ENCODE data around the gene ARHGEF16.

Gene ARHGEF16

DNA sequence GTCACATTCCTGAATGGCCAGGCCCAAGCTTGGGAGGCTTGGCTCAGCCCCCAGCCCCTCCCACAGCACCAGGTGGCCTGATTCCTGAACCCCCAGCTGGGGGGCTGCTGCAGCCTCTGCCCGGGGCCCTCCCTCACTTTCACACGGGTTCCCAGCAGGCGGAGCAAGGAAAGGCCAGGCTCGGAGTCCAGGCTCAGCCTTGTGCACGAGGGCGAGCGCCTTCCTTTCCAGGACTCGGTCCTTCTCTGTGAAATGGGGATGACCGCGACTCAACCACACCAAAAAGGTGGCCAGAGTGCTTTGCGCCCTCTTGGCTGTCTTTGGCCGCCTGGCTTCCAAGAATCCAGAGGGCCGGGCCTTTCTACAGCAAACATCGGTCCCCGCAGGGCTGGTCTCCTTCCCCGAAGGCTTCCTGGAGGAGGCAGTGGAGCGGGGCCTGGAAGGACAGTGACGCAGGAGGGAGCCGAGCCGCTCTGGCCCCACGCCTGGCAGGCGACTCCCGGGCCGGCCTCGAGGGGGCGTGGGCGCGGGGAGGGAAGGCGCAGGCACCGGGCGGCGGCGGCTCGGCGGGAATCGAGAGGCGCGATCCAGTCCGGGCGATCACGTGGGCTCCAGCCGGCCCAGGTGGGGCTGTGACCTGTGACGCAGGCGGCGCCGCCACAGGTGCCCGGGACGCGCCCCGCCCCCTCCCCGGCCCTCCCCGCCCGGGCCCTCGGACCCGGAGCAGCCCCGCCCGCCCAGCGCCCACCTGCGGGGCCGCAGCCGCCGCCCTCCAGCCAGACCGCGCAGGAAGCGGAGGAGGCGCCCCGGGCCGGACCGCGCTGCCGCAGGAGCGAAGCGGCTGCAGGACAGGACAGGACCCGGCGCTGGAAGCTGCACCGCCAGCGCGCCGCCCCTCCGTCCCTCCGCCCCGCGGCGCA lies at the start of gene ARHGEF16:
TSS of gene ARHGEF16 (plus strand) at position 775 of the 920 bp plus-strand sequence. CDS start 8,420 bp downstream, outside the sequence.
- DNase-seq: peak; percentile 56

DNA sequence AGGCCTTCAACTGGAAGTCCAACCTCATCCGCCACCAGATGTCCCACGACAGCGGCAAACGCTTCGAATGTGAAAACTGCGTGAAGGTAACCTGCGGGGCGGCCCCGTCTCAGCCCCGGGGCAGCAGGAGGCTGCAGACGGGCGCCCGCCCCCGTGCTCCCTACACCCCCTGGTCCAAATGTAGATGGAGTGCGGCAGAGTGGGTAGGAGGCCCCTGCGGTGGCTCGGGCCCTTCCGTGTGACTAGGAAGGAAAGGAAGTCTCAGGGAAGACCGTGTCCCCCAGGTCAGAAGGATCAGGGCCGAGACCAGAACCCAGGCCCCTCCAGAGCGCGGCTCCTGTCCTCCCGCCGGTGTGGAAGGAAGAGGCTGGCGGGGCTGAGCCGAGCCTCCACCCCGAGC lies 49.7 kb upstream of the ARHGEF16 start:
- DNase-seq: no peak

DNA sequence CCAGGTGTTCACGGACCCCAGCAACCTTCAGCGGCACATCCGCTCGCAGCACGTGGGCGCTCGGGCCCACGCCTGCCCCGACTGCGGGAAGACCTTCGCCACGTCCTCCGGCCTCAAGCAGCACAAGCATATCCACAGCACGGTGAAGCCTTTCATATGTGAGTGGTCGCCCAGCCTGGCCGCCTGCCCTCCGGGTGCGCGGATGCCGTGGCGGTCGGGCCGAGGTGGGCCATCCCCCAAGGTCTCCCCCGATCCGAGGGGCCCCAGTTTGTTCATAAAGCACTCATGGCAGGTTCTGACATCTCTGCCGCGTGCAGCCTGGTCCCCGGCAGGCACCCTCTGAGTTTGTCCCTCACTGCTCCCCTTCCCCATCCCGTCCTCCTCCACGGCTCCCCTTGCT lies 49.0 kb upstream of the ARHGEF16 start:
- DNase-seq: no peak

DNA sequence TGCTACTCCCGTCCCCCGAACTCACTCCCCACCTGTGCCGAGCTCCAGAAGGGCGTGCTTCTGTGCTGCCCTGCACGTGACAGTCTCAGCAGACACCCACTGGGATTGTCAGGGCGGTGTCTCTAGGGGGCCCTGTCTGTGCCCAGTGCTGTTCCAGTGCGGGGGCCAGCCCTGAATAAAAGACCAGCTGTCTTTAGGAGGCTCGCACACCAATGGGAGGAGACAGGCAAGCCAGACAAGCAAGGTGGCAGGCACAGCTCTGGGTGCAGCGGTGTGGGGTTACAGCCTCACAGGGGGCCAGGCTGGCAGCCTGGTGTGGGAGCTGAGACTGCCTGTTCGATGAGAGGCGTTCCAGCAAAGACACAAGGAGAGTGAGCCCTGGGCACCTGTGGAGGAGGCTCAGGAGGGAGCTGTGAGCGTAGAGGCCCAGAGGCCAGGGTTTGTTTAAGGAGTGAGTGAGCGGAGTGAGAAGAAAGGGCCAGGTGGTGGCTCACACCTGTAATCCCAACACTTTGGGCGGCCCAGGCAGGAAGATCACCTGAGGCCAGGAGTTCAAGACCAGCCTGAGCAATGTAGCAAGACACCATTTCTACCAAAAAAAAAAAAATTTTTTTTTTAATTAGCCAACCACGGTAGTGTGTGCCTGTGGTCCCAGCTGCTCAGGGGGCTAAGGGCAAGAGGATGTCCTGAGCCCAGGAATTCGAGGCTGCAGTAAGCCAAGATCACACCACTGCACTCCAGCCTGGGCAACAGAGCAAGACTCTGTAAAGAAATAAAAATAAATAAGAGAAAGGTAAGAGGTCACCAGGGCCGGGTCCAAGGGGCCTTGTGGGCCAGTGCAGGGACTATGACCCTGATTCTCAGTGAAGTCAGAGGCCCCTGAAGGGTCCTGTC lies 48.2 kb upstream of the ARHGEF16 start:
- no peak for DNase-seq

DNA sequence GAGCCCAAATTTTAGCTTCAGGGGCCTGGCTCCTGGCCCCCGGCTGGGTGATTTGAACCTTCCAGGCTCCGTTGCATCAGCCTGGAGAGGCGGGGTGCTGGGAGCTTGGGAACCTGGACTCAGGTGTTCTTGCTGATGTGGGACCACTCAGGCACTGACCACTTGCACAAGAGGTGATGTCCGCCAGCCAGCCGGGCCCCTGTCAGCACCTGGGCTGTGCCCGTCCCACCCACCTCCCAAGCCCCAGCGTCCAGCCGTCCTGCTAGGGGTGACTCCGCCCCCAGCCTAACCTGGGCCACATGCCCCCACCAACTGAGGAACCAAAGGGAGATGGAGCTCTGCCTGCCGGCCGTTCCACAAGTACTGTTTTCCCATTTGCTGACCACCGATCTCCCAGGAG lies 47.4 kb upstream of the ARHGEF16 start:
- no peak for DNase-seq

DNA sequence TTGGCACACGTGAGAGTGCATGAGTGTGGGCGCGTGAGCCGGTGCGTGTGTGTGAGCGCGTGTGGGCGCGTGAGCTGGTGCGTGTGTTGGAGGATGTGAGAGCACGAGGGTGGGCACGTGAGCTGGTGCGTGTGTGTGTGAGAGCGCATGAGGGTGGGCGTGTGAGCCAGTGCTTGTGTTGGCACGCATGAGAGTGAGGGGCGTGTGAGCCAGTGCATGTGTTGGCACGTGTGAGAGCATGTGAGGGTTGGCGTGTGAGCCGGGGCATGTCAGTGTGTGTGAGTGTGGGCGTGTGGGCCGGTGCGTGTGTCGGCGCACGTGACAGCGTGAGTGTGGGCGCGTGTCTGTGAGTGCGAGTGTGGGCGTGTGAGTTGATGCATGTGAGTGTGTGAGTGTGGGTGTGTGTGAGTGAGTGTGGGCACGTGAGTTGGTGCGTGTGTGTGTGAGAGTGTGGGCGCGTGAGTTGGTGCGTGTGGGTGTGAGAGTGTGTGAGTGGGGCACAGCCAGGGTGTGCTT lies 45.7 kb upstream of the ARHGEF16 start:
- DNase-seq: no peak

DNA sequence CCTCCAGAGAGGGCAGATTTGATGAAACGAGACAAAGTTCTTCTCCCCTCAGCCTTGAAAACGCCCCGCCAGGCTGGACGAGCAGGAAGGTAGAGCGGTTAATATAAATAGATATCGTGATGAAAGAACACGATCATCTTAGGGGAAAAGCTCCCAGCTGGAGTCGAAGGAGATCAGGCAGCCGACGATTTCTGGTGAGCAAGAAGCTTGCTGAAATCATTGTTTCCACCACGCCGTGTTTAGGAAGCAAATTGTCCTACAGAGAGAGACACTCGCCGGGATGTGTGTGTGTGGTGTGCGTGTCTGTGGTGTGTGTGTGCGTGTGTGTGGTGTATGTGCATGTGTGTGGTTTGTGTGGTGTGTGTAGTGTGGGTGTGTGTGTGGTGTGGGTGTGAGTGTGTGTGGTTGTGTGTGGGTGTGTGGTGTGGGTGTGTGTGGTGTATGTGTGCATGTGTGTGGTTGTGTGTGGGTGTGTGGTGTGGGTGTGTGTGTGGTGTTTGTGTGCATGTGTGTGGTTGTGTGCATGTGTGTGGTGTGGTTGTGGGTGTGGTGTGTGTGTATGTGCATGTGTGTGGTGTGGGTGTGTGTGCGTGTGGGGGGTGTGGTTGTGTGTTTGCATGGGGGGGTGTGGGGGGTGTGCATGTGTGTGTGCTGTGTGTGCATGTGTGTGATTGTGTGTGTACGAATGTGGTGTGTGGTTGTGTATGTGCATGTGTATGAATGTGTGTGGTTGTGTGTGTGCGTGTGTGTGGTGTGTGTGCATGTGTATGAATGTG lies 44.9 kb upstream of the ARHGEF16 start:
- DNase-seq: no peak

DNA sequence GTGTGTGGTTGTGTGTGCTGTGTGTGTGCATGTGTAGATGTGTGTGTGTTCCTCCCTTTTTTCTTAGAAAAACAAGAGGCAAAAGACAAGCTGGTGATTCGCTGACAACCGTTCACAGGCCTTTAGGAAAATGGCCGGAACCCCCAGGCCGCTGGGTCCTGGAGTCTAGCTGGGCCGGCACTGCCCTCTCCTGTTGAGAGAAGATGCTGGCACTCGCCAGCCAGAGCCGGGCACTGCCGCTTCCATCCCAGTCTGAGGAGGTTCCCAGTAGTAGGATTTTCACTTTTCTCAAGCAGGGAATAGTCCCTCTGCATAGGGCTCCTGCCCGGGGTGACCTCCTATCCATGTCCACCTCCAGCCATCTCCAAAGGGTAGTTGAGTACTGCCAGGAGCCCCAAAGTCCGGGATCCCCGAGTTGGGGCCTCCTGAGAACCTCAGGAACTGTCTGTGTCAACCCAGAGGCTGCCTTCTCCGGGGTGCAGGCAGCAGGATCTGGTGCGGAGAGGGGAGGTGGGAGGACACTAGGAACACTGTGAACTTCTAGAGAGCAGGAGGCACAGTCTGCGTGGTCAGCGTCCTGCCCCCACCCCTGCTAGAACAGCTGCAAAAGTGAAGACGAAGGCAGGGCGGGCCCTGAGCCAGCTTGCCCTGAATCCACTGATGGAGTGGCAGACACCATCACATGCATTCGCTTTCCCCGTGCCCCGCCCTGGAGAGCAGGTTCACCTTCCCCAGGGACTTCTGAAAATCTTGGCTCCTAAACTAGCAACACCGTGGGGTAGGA lies 44.1 kb upstream of the ARHGEF16 start:
- no peak for DNase-seq

DNA sequence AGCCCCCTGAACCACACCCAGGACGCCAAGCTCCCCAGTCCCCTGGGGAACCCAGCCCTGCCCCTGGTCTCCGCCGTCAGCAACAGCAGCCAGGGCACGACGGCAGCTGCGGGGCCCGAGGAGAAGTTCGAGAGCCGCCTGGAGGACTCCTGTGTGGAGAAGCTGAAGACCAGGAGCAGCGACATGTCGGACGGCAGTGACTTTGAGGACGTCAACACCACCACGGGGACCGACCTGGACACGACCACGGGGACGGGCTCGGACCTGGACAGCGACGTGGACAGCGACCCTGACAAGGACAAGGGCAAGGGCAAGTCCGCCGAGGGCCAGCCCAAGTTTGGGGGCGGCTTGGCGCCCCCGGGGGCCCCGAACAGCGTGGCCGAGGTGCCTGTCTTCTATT lies 42.7 kb upstream of the ARHGEF16 start:
- no peak for DNase-seq

DNA sequence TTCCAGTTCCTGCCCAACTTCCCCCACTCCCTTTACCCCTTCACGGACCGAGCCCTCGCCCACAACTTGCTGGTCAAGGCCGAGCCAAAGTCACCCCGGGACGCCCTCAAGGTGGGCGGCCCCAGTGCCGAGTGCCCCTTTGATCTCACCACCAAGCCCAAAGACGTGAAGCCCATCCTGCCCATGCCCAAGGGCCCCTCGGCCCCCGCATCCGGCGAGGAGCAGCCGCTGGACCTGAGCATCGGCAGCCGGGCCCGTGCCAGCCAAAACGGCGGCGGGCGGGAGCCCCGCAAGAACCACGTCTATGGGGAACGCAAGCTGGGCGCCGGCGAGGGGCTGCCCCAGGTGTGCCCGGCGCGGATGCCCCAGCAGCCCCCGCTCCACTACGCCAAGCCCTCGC lies 42.1 kb upstream of the ARHGEF16 start:
- DNase-seq: no peak

DNA sequence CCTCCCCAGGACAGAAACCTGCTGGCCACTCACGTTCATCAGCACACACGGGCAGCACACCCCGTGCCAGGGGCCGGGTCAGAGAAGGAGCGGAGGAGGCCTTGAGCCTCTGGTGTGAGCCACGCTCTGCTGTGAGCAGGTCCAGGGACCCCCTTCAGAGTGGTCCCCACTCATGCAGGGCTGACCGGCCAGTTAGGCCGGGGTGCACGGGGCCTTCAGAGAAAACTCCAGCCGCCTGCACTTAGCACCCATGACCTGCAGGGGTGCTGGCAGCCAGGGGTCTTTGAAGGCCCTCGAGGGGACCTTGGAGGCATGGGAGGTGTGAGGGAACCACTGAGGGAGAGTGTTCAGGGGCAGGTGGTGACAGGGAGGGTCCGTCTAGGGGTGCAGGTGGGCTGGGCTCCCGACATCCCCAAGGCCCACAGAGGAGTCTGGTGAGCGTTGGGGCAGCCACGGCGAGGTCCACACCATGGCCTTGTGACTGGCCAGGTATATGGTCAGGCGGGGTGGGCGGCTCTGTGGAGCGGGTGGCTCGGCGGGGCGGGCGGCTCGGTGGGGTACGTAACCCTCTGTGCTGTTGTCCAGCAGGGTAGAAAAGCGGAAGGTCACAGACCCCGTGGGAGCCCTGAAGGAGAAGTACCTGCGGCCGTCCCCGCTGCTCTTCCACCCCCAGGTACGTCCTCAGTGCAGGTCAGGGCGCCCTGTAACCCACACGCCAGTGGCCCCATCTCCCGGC lies 40.3 kb upstream of the ARHGEF16 start:
- no peak for DNase-seq

DNA sequence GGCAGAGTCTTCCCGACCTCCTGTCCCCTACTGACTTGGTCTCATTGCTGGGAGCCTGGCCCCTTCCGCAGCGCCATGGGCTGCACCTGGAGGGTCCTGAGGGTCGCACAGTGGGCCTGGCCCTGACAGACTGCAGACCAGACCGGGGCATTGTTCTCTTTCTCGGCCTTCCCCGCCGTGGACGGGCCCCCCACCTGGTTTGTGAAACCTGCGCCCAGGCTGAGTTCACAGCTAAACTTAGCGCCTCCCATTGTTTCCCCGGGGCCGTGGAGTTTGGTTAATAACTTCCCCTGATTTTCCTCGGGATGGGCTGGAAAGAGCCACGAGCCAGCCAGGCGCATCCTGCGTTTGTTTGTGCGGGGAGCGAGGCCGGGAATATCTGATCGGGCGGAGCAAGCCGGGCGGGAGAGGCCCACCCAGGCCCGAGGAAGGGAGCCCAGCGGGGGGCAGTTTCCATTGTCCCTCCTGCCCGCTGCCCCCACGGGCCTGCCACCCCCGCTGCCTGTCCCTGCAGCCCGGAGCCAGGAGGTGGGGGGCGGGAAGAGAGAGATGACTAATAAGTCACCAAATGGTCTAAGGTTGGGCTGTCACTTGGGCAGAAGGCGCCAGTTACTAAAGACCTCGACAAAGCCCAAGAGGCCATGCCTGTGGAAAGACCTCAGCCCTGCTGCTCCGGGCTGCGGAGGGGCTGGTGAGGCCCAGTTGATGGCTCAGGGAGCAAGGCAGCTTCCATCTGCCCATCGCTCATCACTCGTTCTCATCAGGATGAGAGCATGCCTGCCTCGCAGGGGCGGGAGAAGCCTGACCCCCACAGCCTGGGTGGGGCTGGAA lies 39.0 kb upstream of the ARHGEF16 start:
- DNase-seq: no peak

DNA sequence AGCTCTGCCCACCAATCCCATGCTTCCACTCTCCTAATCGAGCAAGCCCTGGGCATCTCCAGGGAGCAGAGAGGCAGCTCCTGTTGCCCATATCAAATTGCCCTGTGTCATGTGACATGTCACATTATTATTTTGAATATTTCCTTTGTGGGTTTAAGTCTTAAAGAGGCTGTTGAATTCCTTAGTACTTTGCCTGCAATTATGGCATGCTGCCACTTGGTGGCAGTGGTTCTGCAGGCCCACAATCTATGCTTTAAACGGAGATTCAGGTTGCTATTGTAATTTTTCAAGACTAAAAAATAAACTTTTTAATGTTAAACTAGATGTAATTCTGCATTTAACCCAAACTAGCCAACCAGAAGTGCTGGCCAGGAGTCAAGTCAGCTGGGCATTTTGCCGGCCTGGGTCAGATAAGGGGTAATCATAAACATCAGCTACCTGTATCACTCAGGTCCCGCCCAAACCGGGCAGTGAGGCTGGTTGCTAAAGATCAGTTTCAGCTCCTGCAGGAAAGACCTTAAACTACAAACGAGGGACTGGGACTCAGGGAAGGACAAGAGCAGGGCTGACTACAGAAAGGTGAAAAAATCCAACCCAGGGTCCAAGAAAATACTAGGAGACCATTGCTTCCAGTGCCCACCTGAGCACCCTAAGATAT lies 37.3 kb upstream of the ARHGEF16 start:
- DNase-seq: peak; percentile 6

DNA sequence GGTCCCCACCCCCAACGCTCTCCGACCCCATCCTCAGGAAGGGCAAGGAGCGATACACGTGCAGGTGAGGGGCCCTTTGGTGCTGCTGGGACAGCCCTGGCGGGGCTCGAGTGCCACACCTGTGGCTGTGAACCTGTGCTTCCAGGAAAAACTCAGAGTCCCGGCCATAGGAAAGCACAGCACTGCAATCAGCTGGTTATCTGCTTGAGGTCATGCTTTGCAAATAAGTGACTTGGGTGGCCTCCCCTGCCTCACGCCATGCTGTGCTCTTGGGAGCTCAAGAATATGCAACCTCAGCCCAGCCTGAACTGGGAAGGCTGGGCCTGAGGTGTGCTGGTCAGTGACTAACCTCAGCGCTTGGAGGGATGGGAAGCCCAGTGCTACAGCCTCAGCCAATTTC lies 36.5 kb upstream of the ARHGEF16 start:
- no peak for DNase-seq

DNA sequence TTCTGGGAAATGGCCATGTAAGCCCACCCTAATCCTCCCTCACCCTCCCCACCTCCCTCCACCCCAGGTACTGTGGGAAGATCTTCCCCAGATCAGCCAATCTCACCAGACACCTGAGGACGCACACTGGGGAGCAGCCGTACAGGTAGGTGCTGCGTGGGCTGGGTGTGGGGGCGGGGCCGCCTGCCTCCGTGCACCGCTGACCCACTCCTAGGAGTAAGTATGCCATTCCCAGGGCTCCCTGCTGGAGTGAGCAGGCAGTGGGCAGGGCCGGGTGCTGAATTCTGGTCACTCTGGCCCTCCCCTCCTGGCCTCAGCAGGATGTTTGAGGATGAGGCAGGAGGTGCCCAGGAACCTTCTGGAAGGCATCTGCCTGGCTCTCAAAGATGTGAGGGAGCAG lies 35.9 kb upstream of the ARHGEF16 start:
- no peak for DNase-seq

DNA sequence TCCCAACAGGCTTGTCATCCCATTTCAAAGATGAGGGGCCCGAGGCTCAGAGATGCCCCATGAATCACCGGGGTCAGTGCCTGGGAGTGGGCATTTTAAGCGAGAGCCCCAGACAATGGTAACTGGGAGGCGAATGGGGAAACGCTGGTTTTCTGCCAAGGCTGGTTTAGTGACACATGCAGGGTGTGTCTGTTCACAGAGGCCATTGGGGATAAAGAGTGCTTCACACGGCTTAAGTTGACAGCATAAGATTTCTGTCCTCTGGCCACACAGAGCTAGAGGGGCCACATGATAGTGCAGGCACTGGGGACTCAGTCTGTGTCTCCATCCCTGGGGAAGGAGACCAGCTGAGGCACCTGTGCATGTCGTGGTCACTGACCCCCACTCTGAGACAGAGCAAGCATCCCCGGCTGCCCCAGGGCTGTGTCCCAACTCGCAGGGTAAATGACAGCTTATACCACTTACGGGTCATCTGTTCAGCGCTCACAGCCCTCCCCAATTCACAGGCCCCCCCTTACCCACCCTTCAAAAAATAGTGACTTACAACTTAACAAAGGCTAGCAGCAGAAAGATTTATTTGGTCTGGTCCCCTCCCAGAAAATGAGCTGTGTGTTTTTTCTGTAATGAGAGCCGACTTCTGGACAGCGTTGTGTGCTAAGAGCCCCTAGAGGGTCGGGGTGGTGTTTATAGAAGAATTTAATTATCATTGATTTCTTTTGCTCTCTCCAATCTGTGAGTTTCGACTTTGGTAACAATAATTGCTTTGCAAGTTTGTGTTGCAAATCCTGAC lies 34.9 kb upstream of the ARHGEF16 start:
- no peak for DNase-seq

DNA sequence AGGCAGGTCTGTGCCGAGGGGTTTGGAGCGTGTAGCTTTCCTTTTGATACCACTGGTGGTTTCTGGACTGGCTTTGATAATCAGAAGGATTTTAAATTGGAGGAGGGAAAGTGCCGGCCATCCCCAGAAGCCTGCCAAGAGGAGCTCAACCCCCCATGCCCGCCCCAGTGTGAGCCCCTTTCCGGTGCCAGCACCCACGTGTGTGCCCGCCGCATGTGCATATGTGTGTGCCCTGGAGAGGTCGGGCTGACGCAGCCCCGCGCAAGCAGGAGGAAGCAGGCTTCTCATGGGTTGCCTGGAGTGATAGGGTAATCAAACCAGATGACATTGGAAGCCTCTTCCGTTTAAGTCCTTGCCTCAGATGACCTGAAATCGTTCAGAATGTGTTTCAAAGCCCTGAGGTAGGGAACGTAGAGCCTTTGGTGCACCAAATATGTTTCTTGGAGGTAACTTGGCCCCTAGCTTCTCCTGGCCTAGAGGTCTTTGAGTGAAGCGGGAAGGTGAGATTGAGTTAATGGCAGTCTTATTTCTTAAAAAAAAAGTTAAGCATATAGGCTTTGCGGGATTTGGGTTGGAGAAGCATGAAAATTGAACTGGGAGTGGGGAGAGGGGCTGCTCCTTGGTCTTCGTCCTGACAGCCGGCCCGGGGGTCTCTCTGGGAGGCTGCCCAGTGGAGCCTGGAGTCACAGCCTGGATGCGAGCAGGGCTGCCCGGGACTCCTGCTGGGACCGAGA lies 34.1 kb upstream of the ARHGEF16 start:
- no peak for DNase-seq

DNA sequence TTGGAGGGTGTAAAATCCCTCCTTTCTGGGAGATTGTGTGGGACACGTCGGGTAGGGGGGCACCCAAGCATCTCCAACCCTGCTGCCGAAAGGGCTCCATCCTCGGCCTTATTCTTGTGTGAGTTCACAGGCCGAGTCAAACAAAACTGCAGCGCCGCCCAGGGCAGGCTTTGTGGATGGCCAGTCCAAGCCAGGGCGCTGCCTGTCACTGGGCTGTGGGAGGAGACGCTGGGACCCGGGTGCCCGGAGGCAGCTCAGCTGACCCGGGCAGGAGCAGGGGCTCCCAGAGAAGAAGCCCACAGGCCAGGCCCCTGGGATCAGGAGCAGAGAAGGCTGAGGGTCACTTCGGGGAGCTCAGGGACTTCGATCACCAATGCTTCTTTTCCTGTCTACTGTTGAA lies 31.8 kb upstream of the ARHGEF16 start:
- DNase-seq: no peak

Data from suppressor macrophage treated with lipopolysaccharide for 4 hours (primary cell).